GM04504 (cell line): ENCODE results near the gene TPK1.

ENCODE experiments used
- DNase-seq: peaks from one replicate; pipeline ENCODE4 v3.0.0-alpha.2; 2012; ENCODE audit warnings: low read depth

TPK1 gene

GRCh38 chr7:144723301-144723700, 112.6 kb downstream of the TPK1 start:
- DNase-seq = no peak

GRCh38 chr7:144720710-144721109, 115.1 kb downstream of the TPK1 start:
- no peak for DNase-seq

GRCh38 chr7:144720149-144720548, 115.7 kb downstream of the TPK1 start:
- DNase-seq = no peak

GRCh38 chr7:144717720-144718119, 118.1 kb downstream of the TPK1 start:
- DNase-seq = no peak

- DNase-seq = no peak
Measured at GRCh38 chr7:144713850-144714249, 122.0 kb downstream of the TPK1 start.

- no peak for DNase-seq
Measured at GRCh38 chr7:144710791-144711190, 125.1 kb downstream of the TPK1 start.

- no peak for DNase-seq
Measured at GRCh38 chr7:144709066-144709465, 126.8 kb downstream of the TPK1 start.

GRCh38 chr7:144691240-144691639, 144.6 kb downstream of the TPK1 start:
- DNase-seq = no peak

GRCh38 chr7:144682581-144683280, 153.1 kb downstream of the TPK1 start:
- DNase-seq = no peak

GRCh38 chr7:144676492-144676891, 159.4 kb downstream of the TPK1 start:
- DNase-seq = no peak

GRCh38 chr7:144674550-144674949, 161.3 kb downstream of the TPK1 start:
- DNase-seq = no peak

- DNase-seq = no peak
Measured at GRCh38 chr7:144672869-144673268, 163.0 kb downstream of the TPK1 start.

GRCh38 chr7:144671429-144671828, 164.4 kb downstream of the TPK1 start:
- no peak for DNase-seq

GRCh38 chr7:144670218-144670617, 165.6 kb downstream of the TPK1 start:
- no peak for DNase-seq

- DNase-seq = no peak
Measured at GRCh38 chr7:144668503-144668902, 167.3 kb downstream of the TPK1 start.

GRCh38 chr7:144665689-144666381, 170.0 kb downstream of the TPK1 start:
- DNase-seq = no peak

- no peak for DNase-seq
Measured at GRCh38 chr7:144659211-144659610, 176.6 kb downstream of the TPK1 start.

GRCh38 chr7:144656965-144657517, 178.8 kb downstream of the TPK1 start:
- DNase-seq = no peak

- DNase-seq = no peak
Measured at GRCh38 chr7:144653449-144653848, 182.4 kb downstream of the TPK1 start.

- DNase-seq = no peak
Measured at GRCh38 chr7:144650439-144650838, 185.4 kb downstream of the TPK1 start.

GRCh38 chr7:144649120-144649519, 186.7 kb downstream of the TPK1 start:
- no peak for DNase-seq

- DNase-seq = no peak
Measured at GRCh38 chr7:144641389-144642044, 194.3 kb downstream of the TPK1 start.

- no peak for DNase-seq
Measured at GRCh38 chr7:144632724-144633123, 203.1 kb downstream of the TPK1 start.
